GM21423 (cell line): ENCODE measurements around the gene SPEG.

Experiments
- ATAC-seq: cut with Tn5 transposase; IDR thresholded peaks from one replicate; pipeline ENCODE4 v1.9.1; 2021; ENCODE audit warnings: mild to moderate bottlenecking, moderate library complexity; ENCODE audit not compliant: unreplicated experiment

SPEG gene

GRCh38 chr2:219524817-219525216, 90.2 kb downstream of the SPEG start:
- ATAC-seq: no peak

- no peak for ATAC-seq
Observed at GRCh38 chr2:219525533-219526232, 91.0 kb downstream of the SPEG start.

GRCh38 chr2:219526320-219527075, 91.9 kb downstream of the SPEG start:
- no peak for ATAC-seq

GRCh38 chr2:219527076-219527394, 92.4 kb downstream of the SPEG start:
- ATAC-seq: no peak

GRCh38 chr2:219527472-219527871, 92.8 kb downstream of the SPEG start:
- no peak for ATAC-seq

- peak; percentile 83 for ATAC-seq
Observed at GRCh38 chr2:219530048-219530963, 95.7 kb downstream of the SPEG start.

- ATAC-seq: no peak
Observed at GRCh38 chr2:219531639-219532377, 97.2 kb downstream of the SPEG start.

GRCh38 chr2:219532378-219532649, 97.7 kb downstream of the SPEG start:
- ATAC-seq: no peak

- no peak for ATAC-seq
Observed at GRCh38 chr2:219533930-219534661, 99.5 kb downstream of the SPEG start.

GRCh38 chr2:219536425-219536824, 101.8 kb downstream of the SPEG start:
- no peak for ATAC-seq

GRCh38 chr2:219536967-219537366, 102.3 kb downstream of the SPEG start:
- ATAC-seq: no peak

GRCh38 chr2:219537657-219538488, 103.2 kb downstream of the SPEG start:
- ATAC-seq: no peak

- ATAC-seq: no peak
Observed at GRCh38 chr2:219538504-219538951, 103.9 kb downstream of the SPEG start.

- ATAC-seq: no peak
Observed at GRCh38 chr2:219538956-219539788, 104.5 kb downstream of the SPEG start.

GRCh38 chr2:219539926-219540678, 105.5 kb downstream of the SPEG start:
- no peak for ATAC-seq

GRCh38 chr2:219540784-219541504, 106.3 kb downstream of the SPEG start:
- no peak for ATAC-seq

GRCh38 chr2:219541611-219542180, 107.1 kb downstream of the SPEG start:
- ATAC-seq: peak; percentile 42
